GM19328 (cell line): ENCODE measurements around the gene KIF17.

Experiments
- ATAC-seq: cut with Tn5 transposase; IDR thresholded peaks from one replicate; pipeline ENCODE4 v1.9.1; 2021; ENCODE audit warnings: mild to moderate bottlenecking, moderate library complexity; ENCODE audit not compliant: unreplicated experiment

The KIF17 gene

GRCh38 chr1:20717452-20718342, at the start of gene KIF17:
Gene KIF17, minus strand, starts transcription at chr1:20718007. Its CDS starts 301 bp downstream, at chr1:20717706.
- ATAC-seq = no peak

DNA sequence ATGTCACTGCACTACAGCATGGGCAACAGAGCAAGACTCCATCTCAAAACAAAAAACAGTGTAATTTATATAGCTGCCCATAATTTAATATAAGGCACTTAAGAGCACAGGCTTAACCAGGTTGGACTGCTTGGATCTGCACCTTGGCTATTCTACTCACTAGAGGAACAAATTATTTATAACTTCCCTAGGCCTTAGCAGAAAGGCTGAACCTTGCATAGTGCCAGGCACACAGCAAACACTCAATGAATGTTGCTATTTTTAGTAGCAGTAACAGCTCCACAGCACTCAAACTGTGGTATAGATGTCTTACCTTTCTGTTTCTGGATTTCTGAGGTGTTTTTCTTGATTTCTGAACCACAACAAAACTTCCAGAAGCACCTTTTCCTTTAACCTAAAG, 49.5 kb upstream of the KIF17 start:
- ATAC-seq = no peak

DNA sequence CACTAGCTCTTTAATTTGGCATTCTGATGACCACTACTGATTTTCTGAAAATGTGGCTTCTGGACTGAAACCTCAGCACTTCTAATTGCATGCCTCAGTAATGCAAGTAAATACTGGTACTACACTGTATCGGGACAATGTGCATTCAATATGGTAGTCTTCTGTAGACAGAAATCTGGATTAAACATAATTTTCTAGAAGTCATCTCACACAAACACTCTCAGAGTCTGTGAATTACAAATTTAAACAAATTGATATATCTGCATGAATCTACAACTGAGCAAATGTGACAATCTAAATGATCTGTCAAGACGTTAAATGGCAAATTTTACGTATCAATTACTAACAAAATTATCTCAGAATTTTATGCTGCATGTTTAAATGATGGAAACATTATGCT, 45.6 kb upstream of the KIF17 start:
- ATAC-seq = no peak

- ATAC-seq = no peak
Measured at GRCh38 chr1:20760322-20760721, 42.5 kb upstream of the KIF17 start.

DNA sequence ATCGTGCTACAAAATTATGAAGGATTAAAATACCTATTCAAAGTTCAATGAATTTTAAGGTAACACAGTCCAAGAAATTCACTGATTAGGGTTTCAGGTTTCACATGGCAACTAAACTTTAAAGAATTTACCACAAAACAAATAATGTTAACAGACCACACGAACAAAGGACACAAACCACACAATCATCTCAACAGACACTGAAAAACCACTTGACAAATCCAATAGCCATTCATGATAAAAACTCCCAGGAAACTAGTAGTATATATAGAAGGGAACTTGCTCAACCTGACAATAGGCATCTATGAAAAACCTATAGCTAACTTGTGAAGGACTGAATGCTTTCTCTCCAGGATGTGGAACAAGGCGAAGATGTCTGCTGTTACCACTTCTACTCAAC, 35.8 kb upstream of the KIF17 start:
- ATAC-seq = no peak

DNA sequence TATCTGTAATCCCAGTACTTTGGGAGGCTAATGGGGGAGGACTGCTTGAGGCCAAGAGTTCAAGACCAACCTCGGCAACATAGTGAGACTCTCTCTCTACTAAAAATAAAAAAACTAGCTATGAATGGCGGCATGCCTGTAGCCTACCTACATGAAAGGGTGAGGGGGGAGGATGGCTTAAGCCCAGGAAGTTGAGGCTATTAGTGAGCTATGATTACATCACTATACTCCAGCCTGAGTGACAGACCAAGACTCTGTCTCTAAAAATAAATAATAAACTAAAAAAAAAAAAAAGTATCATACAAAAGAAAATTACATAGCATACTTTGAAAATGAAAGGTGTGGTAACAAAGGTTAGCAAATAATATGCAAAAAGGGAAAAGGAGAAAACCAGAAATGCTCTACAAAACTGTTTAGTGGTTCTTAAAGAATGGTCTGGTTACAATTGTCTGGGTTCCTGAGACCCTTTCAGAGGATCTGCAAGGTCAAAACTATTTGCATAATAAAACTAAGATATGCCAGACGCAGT, 33.7 kb upstream of the KIF17 start:
- no peak for ATAC-seq

DNA sequence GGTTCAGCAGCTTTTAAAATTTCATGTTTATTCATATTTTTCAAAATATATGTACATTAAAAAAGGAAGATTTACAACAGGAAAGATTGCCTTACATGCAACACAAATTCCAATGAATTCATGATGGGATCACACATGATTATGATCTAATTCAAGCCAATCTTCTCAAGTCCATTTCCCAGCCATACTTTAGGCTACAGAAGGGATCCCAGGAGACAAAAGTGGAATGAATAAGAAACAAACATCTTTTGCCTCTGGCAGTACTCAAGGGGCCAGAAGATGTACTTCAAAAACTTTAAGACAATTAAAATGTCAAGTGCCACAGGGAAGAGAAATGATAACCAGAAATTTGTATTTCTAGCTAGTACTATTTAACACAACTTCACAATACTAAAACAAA, 24.9 kb upstream of the KIF17 start:
- no peak for ATAC-seq

- ATAC-seq = no peak
Measured at GRCh38 chr1:20740781-20741180, 23.0 kb upstream of the KIF17 start.

- no peak for ATAC-seq
Measured at GRCh38 chr1:20739225-20739624, 21.4 kb upstream of the KIF17 start.

GRCh38 chr1:20735581-20736111, 17.8 kb upstream of the KIF17 start:
- ATAC-seq = no peak

GRCh38 chr1:20733360-20733975, 15.7 kb upstream of the KIF17 start:
- ATAC-seq = no peak

DNA sequence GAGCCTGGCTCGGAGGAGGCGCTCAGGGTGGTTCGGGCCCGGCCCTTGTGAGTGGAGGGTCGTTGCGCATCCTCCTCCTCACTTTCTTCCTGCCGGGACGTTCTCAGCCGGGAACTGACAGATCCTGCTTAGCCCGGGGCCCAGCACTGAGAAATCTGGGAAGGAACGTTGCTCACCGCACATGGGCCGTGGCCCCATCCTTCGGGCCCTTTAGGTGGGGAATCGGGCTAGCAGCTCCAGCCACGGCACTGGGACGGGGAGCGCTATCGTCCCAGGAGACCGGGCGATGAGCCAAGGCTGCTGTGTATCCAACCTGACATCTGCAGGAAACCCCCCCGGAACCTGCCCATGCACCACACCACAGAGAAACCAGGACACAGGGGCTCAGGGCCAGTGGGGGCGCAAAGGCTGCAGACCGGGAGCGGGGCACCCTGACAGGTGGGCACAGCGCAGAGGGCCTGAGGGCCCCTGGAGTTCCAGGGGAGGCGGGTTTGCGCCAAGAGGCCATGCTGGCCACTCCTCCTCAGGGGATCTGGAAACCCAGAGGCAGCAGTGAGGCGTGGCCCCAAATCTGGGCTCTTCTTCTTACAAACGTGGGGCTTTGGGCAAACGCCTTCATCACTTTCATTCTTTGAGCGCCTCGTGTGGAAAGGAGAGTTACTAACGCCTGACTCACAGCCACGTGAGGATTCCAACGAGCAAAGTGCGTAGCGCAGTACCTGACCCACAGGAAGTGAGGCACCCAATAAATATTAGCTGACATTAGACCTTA, 15.0 kb upstream of the KIF17 start, which contains the start of gene SH2D5:
Gene SH2D5, minus strand, starts transcription at position 116 of the 772 bp plus-strand sequence. CDS start 4,659 bp downstream, outside the sequence.
- ATAC-seq = peak; percentile 47

DNA sequence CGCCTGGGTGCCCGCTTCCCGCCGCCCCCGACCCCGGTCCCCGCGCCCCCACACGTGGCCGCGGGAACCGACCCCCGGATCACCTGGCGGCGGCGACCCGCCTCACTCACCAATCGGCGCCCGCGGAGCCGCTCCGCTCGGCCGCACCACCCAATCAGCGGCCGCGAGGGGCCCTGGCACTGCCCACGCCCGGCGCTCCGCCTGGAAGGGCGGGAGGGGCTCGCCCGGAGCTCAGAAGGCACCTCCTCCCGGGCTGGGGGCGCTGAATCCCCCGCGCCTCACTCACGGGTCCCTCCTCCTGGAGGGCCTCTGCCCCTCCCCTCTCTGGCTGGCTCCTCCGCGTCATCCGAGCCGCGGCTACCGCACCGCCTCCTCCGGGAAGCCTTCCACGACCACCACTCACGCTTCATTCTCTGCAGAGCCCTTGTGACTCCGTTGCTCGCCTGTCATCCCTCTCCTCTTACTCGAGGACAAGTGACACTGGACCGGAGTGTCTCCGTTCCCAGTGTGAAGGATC, 14.3 kb upstream of the KIF17 start:
- ATAC-seq = peak; percentile 60

GRCh38 chr1:20731057-20731991, 13.5 kb upstream of the KIF17 start:
- ATAC-seq = no peak

DNA sequence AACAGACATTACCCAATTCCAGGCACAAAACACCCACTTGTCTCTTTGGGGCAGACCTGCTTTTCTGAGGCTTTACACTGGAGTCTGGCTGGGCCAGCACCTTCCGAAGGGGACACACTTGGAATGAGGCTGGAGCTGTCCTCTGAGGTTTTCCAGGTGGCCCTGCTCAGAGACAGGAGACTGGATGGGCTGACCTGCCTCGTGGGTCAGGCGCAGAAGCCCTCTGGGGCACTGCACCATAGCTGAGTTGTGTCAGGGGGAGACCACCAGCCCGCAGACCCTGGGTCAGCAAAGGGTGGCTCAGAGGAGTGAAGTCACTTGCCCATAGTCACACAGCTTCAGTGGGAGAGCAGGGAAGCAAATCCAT, 12.9 kb upstream of the KIF17 start:
- no peak for ATAC-seq

- ATAC-seq = no peak
Measured at GRCh38 chr1:20729990-20730689, 12.3 kb upstream of the KIF17 start.

DNA sequence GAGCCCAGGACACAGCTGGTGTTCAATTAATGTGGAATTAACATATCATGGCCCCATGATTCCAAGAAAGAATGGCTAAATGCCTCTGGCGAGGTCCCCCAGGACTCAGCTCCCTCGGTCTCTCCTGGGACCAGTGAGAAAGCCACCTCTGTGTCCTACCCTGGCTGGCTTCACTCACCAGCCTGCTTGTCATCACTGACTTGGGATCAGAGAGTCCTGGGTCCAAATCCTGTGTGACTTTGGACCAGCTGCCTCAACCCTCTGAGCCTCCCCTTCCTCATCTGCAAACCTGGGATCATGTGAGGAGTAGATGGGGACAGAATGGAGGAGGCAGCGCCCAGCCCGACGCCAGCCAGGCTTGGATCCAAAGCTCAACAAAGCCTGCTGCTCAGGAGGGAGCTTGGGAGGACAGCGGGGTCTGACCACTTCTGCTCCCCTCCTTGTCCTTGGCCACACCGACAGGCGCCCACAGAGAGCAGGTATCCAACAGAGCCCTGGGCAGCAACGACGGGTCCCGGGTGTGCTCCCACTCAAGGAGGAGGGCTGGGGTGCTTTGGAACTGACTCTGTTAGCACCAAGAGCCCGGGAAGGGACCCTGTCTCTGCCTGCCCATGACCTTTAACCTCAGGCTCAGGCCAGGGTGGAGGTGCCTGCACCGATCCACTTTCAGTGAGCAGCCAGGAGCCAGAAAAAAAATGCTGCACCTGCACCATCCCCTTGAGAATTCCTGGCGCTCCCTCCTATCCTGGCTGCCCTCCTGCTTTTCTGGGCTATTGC, 11.5 kb upstream of the KIF17 start:
- ATAC-seq = no peak
